ENCODE results near the gene AUTS2.

DNA sequence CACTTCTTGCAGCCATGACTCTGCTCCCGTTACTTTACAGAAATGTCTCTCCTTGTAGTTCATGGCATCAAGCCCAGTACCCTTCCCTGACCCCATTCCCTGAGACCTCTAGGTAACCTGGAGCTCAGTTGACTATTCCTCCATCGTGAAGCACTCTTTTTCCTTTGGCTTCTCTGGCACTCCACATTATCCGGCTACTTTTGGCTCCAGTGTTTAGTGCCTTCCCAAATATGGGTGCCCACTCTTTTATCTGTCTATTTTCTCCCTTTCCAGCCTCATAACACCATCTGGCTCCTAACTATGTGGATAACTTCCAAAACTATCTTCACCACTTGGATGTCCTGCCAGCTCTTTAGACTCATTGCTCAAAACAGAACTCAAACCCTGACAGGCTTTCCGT, 788.9 kb downstream of the AUTS2 start:
- TF ChIP-seq GABPA (IDR thresholded peaks at IDR 0.05 in 1 of 2, conservative IDR thresholded peaks at IDR 0.05 in 1 of 2) (no peak), EGR1 (IDR thresholded peaks at IDR 0.05; ENCODE audit: low read depth in 2 of 2) (no peak), SP1 (IDR thresholded peaks at IDR 0.05) (no peak), RAD21 (IDR thresholded peaks at IDR 0.05) (no peak), YY1 (IDR thresholded peaks at IDR 0.05) (no peak), TAF1 (conservative IDR thresholded peaks at IDR 0.05) (no peak), JUND (IDR thresholded peaks at IDR 0.05) (no peak), NR2F2 (IDR thresholded peaks at IDR 0.05) (no peak), FOXA2 (IDR thresholded peaks at IDR 0.05) (no peak), FOXA1 (IDR thresholded peaks at IDR 0.05) (no peak)
- TF ChIP-seq, protein P1, sequence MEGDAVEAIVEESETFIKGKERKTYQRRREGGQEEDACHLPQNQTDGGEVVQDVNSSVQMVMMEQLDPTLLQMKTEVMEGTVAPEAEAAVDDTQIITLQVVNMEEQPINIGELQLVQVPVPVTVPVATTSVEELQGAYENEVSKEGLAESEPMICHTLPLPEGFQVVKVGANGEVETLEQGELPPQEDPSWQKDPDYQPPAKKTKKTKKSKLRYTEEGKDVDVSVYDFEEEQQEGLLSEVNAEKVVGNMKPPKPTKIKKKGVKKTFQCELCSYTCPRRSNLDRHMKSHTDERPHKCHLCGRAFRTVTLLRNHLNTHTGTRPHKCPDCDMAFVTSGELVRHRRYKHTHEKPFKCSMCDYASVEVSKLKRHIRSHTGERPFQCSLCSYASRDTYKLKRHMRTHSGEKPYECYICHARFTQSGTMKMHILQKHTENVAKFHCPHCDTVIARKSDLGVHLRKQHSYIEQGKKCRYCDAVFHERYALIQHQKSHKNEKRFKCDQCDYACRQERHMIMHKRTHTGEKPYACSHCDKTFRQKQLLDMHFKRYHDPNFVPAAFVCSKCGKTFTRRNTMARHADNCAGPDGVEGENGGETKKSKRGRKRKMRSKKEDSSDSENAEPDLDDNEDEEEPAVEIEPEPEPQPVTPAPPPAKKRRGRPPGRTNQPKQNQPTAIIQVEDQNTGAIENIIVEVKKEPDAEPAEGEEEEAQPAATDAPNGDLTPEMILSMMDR (IDR thresholded peaks at IDR 0.05; ENCODE audit: low read depth, low read length, missing input control): no peak
- TF ChIP-seq, protein P2, sequence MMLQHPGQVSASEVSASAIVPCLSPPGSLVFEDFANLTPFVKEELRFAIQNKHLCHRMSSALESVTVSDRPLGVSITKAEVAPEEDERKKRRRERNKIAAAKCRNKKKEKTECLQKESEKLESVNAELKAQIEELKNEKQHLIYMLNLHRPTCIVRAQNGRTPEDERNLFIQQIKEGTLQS (IDR thresholded peaks at IDR 0.05): no peak
- TF ChIP-seq, protein P3, sequence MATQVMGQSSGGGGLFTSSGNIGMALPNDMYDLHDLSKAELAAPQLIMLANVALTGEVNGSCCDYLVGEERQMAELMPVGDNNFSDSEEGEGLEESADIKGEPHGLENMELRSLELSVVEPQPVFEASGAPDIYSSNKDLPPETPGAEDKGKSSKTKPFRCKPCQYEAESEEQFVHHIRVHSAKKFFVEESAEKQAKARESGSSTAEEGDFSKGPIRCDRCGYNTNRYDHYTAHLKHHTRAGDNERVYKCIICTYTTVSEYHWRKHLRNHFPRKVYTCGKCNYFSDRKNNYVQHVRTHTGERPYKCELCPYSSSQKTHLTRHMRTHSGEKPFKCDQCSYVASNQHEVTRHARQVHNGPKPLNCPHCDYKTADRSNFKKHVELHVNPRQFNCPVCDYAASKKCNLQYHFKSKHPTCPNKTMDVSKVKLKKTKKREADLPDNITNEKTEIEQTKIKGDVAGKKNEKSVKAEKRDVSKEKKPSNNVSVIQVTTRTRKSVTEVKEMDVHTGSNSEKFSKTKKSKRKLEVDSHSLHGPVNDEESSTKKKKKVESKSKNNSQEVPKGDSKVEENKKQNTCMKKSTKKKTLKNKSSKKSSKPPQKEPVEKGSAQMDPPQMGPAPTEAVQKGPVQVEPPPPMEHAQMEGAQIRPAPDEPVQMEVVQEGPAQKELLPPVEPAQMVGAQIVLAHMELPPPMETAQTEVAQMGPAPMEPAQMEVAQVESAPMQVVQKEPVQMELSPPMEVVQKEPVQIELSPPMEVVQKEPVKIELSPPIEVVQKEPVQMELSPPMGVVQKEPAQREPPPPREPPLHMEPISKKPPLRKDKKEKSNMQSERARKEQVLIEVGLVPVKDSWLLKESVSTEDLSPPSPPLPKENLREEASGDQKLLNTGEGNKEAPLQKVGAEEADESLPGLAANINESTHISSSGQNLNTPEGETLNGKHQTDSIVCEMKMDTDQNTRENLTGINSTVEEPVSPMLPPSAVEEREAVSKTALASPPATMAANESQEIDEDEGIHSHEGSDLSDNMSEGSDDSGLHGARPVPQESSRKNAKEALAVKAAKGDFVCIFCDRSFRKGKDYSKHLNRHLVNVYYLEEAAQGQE (IDR thresholded peaks at IDR 0.05): no peak
- TF ChIP-seq, protein P4, sequence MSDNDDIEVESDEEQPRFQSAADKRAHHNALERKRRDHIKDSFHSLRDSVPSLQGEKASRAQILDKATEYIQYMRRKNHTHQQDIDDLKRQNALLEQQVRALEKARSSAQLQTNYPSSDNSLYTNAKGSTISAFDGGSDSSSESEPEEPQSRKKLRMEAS (IDR thresholded peaks at IDR 0.05): no peak
